NCI-H345 (cell line): ENCODE results near the gene NXNL2.

Experiments used
- DNase-seq: peaks from one replicate; lab custom pipeline; 2025; lab: John Stamatoyannopoulos, UW

The NXNL2 gene

DNA sequence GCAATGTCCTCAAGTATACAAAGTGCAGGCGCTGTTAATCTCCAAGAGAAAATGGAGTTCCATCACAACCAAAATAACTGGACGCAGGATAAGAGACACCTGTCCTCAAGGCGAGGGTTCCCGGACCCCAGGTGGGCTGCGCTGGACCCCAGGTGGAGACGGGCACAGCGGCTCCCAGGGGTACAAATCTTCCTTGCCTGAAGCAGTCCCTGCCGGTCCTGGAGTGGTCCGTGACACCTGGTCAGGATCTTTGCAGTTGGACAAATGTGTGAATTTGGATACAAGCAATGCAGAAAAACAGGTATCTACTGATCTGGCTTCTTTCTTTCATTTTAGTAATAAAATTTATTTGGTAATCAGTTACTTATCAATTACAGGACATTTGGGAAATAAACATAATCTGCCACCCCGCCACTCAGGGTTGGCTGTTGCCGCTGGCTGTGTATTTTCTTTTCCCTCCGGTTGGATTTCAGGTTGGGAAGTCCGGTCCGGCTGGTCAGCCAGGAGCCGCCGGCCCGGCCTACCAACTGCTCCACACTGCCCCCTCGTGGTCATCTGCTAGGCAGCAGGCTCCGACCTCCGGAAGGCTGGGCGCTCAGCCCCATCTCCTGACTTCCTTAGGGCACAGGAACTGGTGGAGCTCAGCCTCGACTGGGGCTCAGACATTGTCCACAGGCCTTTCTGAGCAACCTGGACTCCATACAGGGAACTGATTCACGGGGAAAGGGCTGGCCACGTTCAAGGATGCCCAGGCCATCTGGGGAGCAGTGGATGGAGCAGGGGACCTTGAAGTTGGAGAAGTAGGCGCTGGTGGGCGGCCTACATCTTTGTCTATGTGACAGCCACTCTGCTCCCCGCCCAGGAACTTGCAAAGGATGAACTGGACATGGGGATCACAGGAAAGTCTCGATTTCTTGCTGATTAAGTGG is 43.4 kb downstream of the NXNL2 start:
- peak; percentile 22 for DNase-seq

DNA sequence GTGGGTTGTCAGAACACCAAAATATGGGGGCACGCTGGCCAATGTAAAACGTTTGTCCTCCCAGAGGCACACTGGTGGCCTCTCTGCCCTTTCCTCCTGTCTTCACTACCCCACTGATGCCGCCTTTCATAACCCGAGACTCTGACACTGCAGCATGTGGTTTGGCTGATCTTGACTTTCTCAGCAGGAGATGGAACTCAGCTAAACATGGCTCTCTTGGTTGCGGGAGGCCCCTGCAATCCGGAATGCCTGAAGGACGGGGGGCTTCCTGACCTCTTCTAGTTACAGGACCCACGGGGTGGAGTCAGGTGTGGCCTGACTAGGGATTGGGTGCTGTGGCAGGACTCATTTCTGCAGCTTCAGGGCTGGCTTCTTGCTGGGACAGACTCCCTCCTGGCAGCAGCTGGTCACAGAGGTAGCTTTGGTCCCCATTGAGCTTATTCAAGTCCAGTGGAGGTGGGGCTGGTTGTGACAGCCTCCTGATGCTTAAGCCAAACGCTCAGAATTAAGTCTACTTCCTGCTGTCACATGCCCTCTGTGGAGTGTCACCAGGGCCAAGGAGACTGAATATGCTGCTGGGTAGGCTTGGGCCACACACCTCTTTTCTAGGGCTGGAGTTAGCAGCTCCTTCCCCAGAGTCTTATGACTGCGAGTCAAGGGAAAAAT is 44.2 kb downstream of the NXNL2 start:
- no peak for DNase-seq

DNA sequence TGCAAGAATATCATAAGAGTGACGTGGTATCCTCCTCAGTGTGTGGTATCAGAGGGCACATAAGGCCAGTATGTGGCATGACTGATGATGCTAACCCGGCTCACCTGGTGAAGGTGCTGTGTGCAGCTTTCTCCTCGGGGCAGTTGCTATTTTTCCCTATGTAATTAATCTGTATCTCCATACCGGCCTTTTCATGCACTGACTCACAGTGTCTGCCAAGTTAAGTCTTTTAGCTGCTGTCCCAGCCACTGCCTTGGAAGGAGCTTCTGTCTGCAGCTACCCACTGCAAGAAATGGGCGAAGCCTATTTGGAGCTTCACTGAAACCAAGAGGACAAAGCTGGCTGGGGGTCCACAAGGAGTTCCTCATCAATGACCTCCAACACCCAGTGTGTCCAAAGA is 46.0 kb downstream of the NXNL2 start:
- no peak for DNase-seq

DNA sequence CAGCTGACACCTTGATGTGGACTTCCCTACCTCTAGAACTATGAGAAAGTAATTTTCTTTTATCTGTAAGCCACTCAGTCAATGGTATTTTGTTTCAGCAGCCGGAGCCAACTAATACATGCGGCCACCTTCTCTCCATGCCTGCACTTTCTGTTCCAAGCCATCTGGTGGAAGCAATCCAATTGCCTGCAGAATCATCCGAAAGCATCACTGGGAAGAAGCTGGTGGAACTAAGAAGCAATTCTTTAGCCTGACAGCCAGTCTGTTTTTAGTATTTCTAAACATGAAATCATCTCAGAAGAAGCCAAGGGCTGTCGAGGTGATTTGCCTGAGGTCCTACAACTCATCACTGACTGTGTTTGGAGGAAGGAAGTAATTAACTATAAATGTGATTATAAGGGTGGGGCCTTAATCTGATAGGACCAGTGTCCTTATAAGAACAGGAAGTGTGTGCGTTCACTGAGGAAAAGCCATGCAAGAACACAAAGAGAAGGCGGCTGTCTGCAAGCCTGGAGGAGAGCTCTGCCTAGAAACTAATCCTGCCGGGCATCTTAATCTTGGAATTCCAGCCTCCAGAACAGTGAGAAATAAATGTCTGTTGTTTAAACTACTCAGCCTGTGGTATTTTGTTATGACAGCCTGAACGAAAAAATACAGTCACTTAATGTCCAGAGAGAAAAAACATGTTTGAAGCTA is 49.1 kb downstream of the NXNL2 start:
- DNase-seq = no peak

- no peak for DNase-seq
Measured at GRCh38 chr9:88585426-88585825, 50.4 kb downstream of the NXNL2 start.

DNA sequence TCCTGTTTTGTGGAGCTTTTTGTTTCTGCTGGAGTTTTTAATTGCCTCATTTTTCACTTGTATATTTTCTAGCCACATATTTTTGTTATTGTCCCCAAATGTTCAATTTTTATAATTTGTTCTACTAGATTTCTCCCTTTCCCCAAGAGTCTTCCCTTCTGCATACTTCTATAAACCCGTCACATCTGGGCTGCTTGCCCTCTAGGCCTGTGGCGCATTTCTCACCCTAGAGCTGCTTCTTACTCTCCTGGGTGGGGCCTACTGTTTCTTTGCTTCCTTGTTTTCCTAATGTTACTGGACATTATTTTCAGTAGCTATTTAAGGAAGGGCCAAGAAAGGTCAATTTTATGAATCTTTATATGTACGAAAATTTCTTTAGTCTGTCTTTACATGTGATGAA is 51.5 kb downstream of the NXNL2 start:
- no peak for DNase-seq

GRCh38 chr9:88587182-88587581 is 52.2 kb downstream of the NXNL2 start:
- no peak for DNase-seq

GRCh38 chr9:88587885-88588649 is 53.1 kb downstream of the NXNL2 start:
- DNase-seq = no peak

- DNase-seq = no peak
Measured at GRCh38 chr9:88589656-88590055, 54.7 kb downstream of the NXNL2 start.

DNA sequence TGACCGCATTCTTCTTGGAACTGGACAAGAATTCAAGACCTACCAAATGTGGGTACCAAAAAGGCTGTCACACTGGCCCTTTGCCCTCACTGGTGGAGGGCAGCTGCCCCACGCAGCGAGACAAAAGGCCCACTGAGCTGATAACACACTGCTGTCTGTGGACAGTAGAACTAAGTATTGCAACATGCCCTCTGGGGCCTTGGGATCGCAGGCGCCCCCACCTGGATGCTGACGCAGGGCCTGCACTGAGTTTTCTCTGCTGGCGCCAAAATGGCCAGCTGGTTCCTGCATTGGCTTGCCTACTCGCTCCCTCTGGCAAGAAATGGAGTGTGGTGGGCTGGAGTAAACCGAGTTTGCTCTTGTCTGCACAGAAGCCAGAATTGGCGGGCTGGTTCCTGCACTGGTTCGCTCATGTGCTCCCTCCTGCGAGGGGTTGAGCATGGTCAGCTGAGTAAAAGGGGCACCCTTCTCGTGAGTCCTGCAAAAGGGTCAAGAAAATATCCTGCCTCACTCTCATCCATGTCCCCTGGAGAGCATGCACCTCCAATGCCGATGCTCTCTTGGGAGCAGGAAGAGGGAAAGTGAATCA is 55.7 kb downstream of the NXNL2 start:
- no peak for DNase-seq

- DNase-seq = no peak
Measured at GRCh38 chr9:88593537-88594185, 58.7 kb downstream of the NXNL2 start.
